ENCODE data around the gene UBTD1.

GRCh38 chr10:97520520-97520919 is 21.8 kb downstream of the UBTD1 start:
- TF ChIP-seq CTCF (IDR thresholded peaks at IDR 0.05 in 4 of 5, conservative IDR thresholded peaks at IDR 0.05 in 1 of 5) (no peak), POLR2A (IDR thresholded peaks at IDR 0.05) (no peak)

All from gastrocnemius medialis (tissue), 4 donors.